SK-N-MC (cell line): Measurements from ENCODE around the gene NFIX.
"Not testable (repeated sequence)": the region's sequence is repeated elsewhere in the genome, so short reads cannot be mapped to it uniquely, and the experiment has no call there.

Source experiments
- DNase-seq: peaks from one replicate; pipeline ENCODE4 v3.0.0-alpha.2; 2011; ENCODE audit warnings: low read depth, low spot score
- H3K27ac ChIP-seq: fragments of 200-600 bp; sonication (generic); 2 replicates; pipeline ENCODE4 v1.5.1; 2016; ENCODE audit warnings: mixed run types
- H3K36me3 ChIP-seq: fragments of 200-600 bp; sonication (generic); 2 replicates; pipeline ENCODE4 v1.6.1; 2017; ENCODE audit warnings: antibody characterized with exemption, low read length, mixed read lengths; ENCODE audit not compliant: insufficient read depth
- H3K4me3 ChIP-seq: fragments of 200-600 bp; sonication (generic); 2 replicates; pipeline ENCODE4 v1.5.1; 2016
- H3K9ac ChIP-seq: fragments of 200-600 bp; sonication (generic); 2 replicates; pipeline ENCODE4 v1.8.0; 2017; ENCODE audit warnings: mixed run types, mixed read lengths; ENCODE audit not compliant: insufficient read length
- H3K9me3 ChIP-seq: fragments of 200-600 bp; sonication (generic); 2 replicates; pipeline ENCODE4 v1.6.1; 2017; ENCODE audit warnings: low read depth, mild to moderate bottlenecking, antibody characterized with exemption, low read length, moderate library complexity, mixed read lengths
- EZH2 ChIP-seq: fragments of 200-600 bp; sonication (generic); IDR thresholded peaks from one replicate; pipeline ENCODE4 v1.6.1; 2017; ENCODE audit warnings: antibody characterized with exemption
- FOXP2 ChIP-seq: optimal IDR thresholded peaks from 2 replicates; pipeline ENCODE3; 2011; ENCODE audit warnings: mild to moderate bottlenecking, moderate library complexity; ENCODE audit not compliant: insufficient read depth; ENCODE audit errors: extremely low read length, control extremely low read depth
- POLR2AphosphoS5 ChIP-seq: IDR thresholded peaks from 2 replicates; pipeline ENCODE4 v1.6.1; 2012; ENCODE audit warnings: mild to moderate bottlenecking, low read depth, low read length, borderline replicate concordance

The NFIX gene

GRCh38 chr19:12949363-12950283, 45.7 kb upstream of the NFIX start:
- H3K9ac ChIP-seq, result no peak overlapping the region

GRCh38 chr19:12952050-12952449, 43.2 kb upstream of the NFIX start:
- not testable (repeated sequence) for H3K4me3 ChIP-seq, H3K9me3 ChIP-seq, H3K27ac ChIP-seq, DNase-seq, H3K9ac ChIP-seq
- H3K36me3 ChIP-seq, result peaks cover 75% of the 10 kb centered on the region

More at GRCh38 chr19:12949363-12950283, 45.7 kb upstream of the NFIX start:
- H3K27ac ChIP-seq, result 0 out of 2 replicates have a peak overlapping the region, but pooled peaks have one; percentile 16
- H3K4me3 ChIP-seq, result no peak overlapping the region
- no peaks in the 10 kb centered on the region for H3K9me3 ChIP-seq
- DNase-seq, result no peak
- peaks cover 80% of the 10 kb centered on the region for H3K36me3 ChIP-seq
- peak; percentile 15; the same call in 1 of the 2 replicates for TF ChIP-seq POLR2AphosphoS5
- TF ChIP-seq FOXP2, result no peak
- TF ChIP-seq EZH2, result no peak

GRCh38 chr19:12952488-12953137, 42.7 kb upstream of the NFIX start:
- Histone ChIP-seq H3K27ac (peak overlapping the region; percentile 50; the same call in 1 of the 2 replicates), H3K4me3 (no peak overlapping the region), H3K9me3 (no peaks in the 10 kb centered on the region), H3K36me3 (peaks cover 70% of the 10 kb centered on the region), H3K9ac (no peak overlapping the region)
- TF ChIP-seq EZH2, result no peak
- no peak for TF ChIP-seq POLR2AphosphoS5
- no peak for TF ChIP-seq FOXP2
- no peak for DNase-seq

- H3K9ac ChIP-seq, result no peak overlapping the region
- peaks cover 63% of the 10 kb centered on the region for H3K36me3 ChIP-seq
- H3K9me3 ChIP-seq, result no peaks in the 10 kb centered on the region
- H3K4me3 ChIP-seq, result no peak overlapping the region
- TF ChIP-seq EZH2 (no peak), POLR2AphosphoS5 (peak; percentile 6; the same call in 1 of the 2 replicates)
- DNase-seq, result no peak
- H3K27ac ChIP-seq, result peak overlapping the region; percentile 56
These were observed 42.0 kb upstream of the NFIX start for GRCh38 chr19:12953138-12953798.

DNA sequence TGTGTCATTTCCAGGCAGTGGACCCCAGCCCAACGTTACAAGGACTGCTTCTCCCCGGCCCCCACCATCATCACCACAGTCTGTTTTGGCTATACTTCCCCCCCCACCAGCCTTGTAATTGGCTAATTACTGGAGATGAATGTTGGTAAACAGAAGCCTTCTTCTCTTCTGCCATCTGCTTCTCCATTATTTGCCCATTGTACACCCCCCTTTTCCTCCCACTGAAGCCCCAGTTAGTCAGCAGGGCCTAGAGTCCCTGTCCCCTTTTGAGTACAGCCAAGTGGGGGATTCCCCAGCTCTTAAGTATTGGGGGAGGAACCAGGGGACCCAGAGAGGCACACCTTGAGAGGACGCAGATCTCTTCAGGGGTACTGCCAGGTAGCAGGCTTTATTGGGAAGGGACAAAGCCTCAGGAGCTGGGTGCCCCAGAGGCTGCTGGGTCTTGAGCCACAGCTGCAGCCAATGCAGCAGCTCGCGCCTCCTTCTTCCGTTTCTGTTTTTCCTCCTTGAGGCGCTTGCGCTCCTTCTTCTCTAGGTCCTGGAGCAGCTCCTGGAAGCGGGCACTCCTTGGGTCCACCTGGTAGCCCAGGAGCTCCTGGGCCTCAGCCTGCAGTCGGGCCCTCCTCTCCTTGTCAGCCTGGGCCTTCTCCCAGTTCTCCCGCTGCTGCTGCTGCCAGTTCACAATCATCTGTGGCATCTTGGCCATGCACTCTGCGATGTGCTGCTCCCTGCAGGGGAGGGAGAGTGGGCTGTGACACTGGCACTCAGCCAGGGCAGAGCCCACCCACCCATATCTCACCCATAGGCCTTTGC, 41.3 kb upstream of the NFIX start:
- no peak overlapping the region for H3K27ac ChIP-seq
- no peak overlapping the region for H3K4me3 ChIP-seq
- DNase-seq, result no peak
- TF ChIP-seq EZH2 (no peak), POLR2AphosphoS5 (no peak; the same call in none of the 2 replicates), FOXP2 (no peak)
- peaks cover 56% of the 10 kb centered on the region for H3K36me3 ChIP-seq
- H3K9ac ChIP-seq, result no peak overlapping the region
- no peaks in the 10 kb centered on the region for H3K9me3 ChIP-seq

GRCh38 chr19:12954612-12954962, 40.7 kb upstream of the NFIX start:
- peak overlapping the region; percentile 54 for H3K27ac ChIP-seq

GRCh38 chr19:12955575-12955974, 39.7 kb upstream of the NFIX start:
- peak overlapping the region; percentile 91 for H3K4me3 ChIP-seq
- H3K9me3 ChIP-seq, H3K9ac ChIP-seq, DNase-seq: not testable (repeated sequence)
- peaks cover 40% of the 10 kb centered on the region for H3K36me3 ChIP-seq
- 0 out of 2 replicates have a peak overlapping the region, but pooled peaks have one; percentile 95 for H3K27ac ChIP-seq

More at GRCh38 chr19:12954612-12954962, 40.7 kb upstream of the NFIX start:
- no peak overlapping the region for H3K9ac ChIP-seq
- no peak overlapping the region for H3K4me3 ChIP-seq
- no peak for DNase-seq
- no peaks in the 10 kb centered on the region for H3K9me3 ChIP-seq
- TF ChIP-seq EZH2 (no peak), POLR2AphosphoS5 (no peak), FOXP2 (no peak)
- peaks cover 50% of the 10 kb centered on the region for H3K36me3 ChIP-seq

DNA sequence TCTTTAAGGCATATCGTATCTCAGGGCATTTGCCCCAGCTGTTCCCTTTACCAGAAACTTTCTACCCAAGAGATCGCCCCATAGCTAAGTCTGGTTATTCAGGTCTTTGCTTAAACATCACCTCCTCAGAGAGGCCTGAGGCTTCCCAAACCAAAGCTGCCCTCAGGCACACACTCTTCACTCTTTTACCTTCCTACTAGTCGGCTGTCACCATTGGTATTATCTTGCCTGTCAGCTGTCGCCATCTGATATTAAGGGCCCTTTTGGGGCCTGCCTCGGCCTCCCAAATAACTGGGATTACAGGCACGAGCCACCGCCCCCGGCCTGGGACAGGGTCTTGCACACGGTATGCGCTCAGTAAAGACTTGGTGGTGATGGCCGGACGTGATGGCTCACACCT, 39.3 kb upstream of the NFIX start:
- Histone ChIP-seq H3K27ac (peak overlapping the region; percentile 95; the same call in 1 of the 2 replicates), H3K9me3 (no peaks in the 10 kb centered on the region), H3K36me3 (peaks cover 36% of the 10 kb centered on the region), H3K4me3 (peak overlapping the region; percentile 91), H3K9ac (peak overlapping the region; percentile 89)
- no peak for DNase-seq
- TF ChIP-seq FOXP2 (no peak), POLR2AphosphoS5 (no peak), EZH2 (no peak)
